ENCODE data around the gene RTTN. TPM values are rescaled to one million over a fixed set of nuclear protein-coding genes. Genes with fewer than 3 reads are reported as not detected.

Gene RTTN
- polyA plus RNA-seq, 2 of the 4 experiments (the other 2 are of a cell fraction), result 8.4 to 24.6 TPM

DNA sequence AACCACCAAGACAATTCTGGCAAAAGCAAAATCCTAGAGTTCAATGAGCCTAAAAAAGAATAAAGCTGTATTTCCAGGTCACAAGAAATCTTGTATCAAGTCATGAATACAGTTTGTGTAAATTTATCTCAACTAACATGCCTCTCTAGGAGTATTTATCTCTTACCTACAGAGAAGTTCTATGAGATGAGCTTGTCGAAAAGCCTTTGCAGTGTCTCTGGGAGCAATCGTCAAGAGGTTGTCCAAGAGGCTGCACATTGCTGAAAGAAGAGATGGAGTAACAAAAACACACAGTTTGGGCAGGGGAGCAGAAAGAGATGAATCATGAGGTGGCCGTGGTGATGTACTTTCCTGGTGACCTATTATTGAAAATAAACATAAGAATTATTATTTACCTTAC, 145.8 kb downstream of the RTTN start:
- ATAC-seq (no peak), FAIRE-seq (no peak), DNase-seq (ENCODE audit: low read depth in 1 of 2, low spot score in 1 of 2) (no peak)
- H3K4me1 ChIP-seq, result no peaks in the 10 kb centered on the region
- ChIA-PET POLR2A (no interaction called here), CTCF (no interaction called here)
- H3K4me3 ChIP-seq, result no peak overlapping the region
- 73% methylated on average over 3 of the region's 3 CpGs for WGBS (ENCODE audit: missing lambda C conversion rate)
- no peak overlapping the region for H3K4me2 ChIP-seq
- no peaks in the 10 kb centered on the region for H3K9me3 ChIP-seq
- TF ChIP-seq TFCP2L1 (CRISPR knock-in tag; IDR thresholded peaks at IDR 0.05), result no peak
- no peak for TF ChIP-seq CBX8 (IDR thresholded peaks at IDR 0.05)
- TF ChIP-seq, protein P1, sequence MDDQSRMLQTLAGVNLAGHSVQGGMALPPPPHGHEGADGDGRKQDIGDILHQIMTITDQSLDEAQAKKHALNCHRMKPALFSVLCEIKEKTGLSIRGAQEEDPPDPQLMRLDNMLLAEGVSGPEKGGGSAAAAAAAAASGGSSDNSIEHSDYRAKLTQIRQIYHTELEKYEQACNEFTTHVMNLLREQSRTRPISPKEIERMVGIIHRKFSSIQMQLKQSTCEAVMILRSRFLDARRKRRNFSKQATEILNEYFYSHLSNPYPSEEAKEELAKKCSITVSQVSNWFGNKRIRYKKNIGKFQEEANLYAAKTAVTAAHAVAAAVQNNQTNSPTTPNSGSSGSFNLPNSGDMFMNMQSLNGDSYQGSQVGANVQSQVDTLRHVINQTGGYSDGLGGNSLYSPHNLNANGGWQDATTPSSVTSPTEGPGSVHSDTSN (IDR thresholded peaks at IDR 0.05), result no peak
- TF ChIP-seq HOXB5 (CRISPR knock-in tag; IDR thresholded peaks at IDR 0.05), result no peak
- TF ChIP-seq ESRRA (IDR thresholded peaks at IDR 0.05; ENCODE audit: borderline replicate concordance, low read length), result no peak
- no peak for TF ChIP-seq MYC (IDR thresholded peaks at IDR 0.05; ENCODE audit: borderline replicate concordance, low read length)
- no peak for TF ChIP-seq SMC3 (IDR thresholded peaks at IDR 0.05)
- TF ChIP-seq HEYL (CRISPR knock-in tag; IDR thresholded peaks at IDR 0.05), result no peak
- TF ChIP-seq, protein P2, sequence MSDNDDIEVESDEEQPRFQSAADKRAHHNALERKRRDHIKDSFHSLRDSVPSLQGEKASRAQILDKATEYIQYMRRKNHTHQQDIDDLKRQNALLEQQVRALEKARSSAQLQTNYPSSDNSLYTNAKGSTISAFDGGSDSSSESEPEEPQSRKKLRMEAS (IDR thresholded peaks at IDR 0.05), result no peak
- no peak for TF ChIP-seq RCOR1 (IDR thresholded peaks at IDR 0.05; ENCODE audit: low read depth, low read length)
- TF ChIP-seq ZNF302 (CRISPR knock-in tag; IDR thresholded peaks at IDR 0.05), result no peak
- TF ChIP-seq, protein P3, sequence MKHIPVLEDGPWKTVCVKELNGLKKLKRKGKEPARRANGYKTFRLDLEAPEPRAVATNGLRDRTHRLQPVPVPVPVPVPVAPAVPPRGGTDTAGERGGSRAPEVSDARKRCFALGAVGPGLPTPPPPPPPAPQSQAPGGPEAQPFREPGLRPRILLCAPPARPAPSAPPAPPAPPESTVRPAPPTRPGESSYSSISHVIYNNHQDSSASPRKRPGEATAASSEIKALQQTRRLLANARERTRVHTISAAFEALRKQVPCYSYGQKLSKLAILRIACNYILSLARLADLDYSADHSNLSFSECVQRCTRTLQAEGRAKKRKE (CRISPR knock-in tag; IDR thresholded peaks at IDR 0.05; ENCODE audit: low read depth), result no peak
- TF ChIP-seq FOSB (CRISPR knock-in tag; IDR thresholded peaks at IDR 0.05), result no peak
- no peak for TF ChIP-seq CBX2 (IDR thresholded peaks at IDR 0.05; ENCODE audit: borderline replicate concordance, low read depth)
- no peak for TF ChIP-seq ZFP36 (IDR thresholded peaks at IDR 0.05; ENCODE audit: borderline replicate concordance, partially characterized antibody)
- no peak for TF ChIP-seq ZC3H11A (IDR thresholded peaks at IDR 0.05)
- no peak overlapping the region for H3K27ac ChIP-seq

DNA sequence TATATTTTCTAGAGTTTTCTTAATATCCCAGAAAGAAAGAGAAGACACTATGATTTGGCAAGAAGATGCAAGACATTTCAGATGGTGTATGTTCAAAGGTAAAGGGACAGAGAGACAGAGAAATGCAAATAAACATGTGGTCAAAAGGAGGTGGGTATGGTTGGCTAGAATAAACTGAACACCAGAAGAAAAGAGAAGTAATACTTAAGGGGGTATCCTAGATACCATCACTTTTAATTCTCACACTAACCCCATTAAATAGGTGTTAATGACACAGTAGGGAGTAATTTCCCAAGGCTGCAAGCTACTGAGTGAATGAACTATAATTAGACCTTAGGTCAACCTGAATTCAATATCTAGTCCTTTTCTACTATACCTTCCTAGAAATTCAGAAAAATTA, 146.6 kb downstream of the RTTN start:
- no peak for TF ChIP-seq POLR2AphosphoS2 (conservative IDR thresholded peaks at IDR 0.05; ENCODE audit: low read length)
- TF ChIP-seq EP300 (IDR thresholded peaks at IDR 0.05), result no peak
- TF ChIP-seq CBX2 (IDR thresholded peaks at IDR 0.05; ENCODE audit: borderline replicate concordance, low read depth), result no peak
- no peak for TF ChIP-seq ZSCAN20 (CRISPR knock-in tag; IDR thresholded peaks at IDR 0.05)
- no peak for TF ChIP-seq RAD21 (conservative IDR thresholded peaks at IDR 0.05 in 1 of 2, IDR thresholded peaks at IDR 0.05 in 1 of 2)
- TF ChIP-seq KDM1A (IDR thresholded peaks at IDR 0.05; ENCODE audit: low read depth), result no peak
- H3K4me3 ChIP-seq, result no peak overlapping the region
- ATAC-seq (no peak), FAIRE-seq (no peak), DNase-seq (ENCODE audit: low read depth in 1 of 2, low spot score in 1 of 2) (no peak)
- H3K9me3 ChIP-seq, result no peaks in the 10 kb centered on the region
- H3K27ac ChIP-seq, result no peak overlapping the region
- POLR2A ChIA-PET, result no interaction called here
- H3K4me2 ChIP-seq, result no peak overlapping the region
- no peaks in the 10 kb centered on the region for H3K4me1 ChIP-seq
- CTCF ChIA-PET, result no interaction called here

DNA sequence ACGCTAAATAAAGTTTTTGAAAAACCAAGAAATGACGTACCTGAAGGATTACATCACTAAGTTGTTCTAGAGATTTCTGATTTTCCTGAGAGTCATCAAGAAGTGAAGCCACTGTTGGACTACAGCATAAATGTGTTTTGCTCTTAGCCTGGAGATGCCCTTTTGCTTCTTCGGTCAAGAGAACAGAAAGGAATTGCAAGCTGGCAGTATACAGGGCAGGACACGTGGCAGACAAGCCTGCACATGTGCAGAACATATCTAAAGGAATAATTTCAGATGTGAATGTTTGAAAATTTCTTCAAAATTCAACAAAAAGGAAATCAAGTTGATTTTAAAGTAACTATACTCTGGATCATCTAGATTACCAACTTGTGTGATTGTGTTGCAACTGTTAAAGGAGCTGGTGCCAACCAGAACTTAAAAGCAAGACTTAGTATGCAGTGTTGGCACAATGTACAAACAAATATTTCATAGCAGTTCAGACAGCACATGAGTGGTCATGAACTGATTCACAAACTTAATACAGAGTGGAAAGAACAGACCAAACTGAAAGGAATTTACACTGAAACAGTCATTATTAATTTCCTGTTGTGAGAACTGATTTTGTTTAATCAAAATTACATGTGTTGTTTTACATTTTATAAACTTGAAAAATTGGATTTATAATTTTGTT, 157.4 kb downstream of the RTTN start:
- Histone ChIP-seq H3K4me2 (peak overlapping the region; percentile 41), H3K4me1 (peaks cover 47% of the 10 kb centered on the region), H3K4me3 (no peak overlapping the region), H3K27ac (peak overlapping the region; percentile 39 to 69), H3K9me3 (no peaks in the 10 kb centered on the region)
- no peak for FAIRE-seq
- POLR2A ChIA-PET, result no interaction called here
- no peak for DNase-seq (ENCODE audit: low read depth in 1 of 2, low spot score in 1 of 2)
- WGBS (ENCODE audit: missing lambda C conversion rate), result 92% methylated on average over 4 of the region's 4 CpGs
- 0 out of 2 replicates have a peak, but pooled peaks have one; percentile 21 for TF ChIP-seq JUNB (IDR thresholded peaks at IDR 0.05)
- TF ChIP-seq HOXA7 (CRISPR knock-in tag; IDR thresholded peaks at IDR 0.05), result no peak
- CTCF ChIA-PET, result no interaction called here
- ATAC-seq, result no peak

All from A549 (cell line).